Bronchial epithelial cell (primary cell): ENCODE measurements around the gene PMP22. TPM values are rescaled to one million over a fixed set of nuclear protein-coding genes. Genes with fewer than 3 reads are reported as not detected.
A peak's percentile ranks its signal among the peaks of the same experiment; 100 is the strongest.

ENCODE experiments used
- DNase-seq: peaks from one replicate; pipeline ENCODE4 v3.0.0-alpha.2; 2010; ENCODE audit warnings: low read depth
- FAIRE-seq: peaks from 2 replicates; lab custom pipeline; 2011; peaks lifted over from hg19 to GRCh38; lab: Jason Lieb, UNC
- H3K27me3 ChIP-seq: 2 replicates; pipeline ENCODE4 v1.5.1; 2011; ENCODE audit warnings: low read length; ENCODE audit not compliant: control insufficient read depth, insufficient read depth
- H3K36me3 ChIP-seq: 2 replicates; pipeline ENCODE4 v1.5.1; 2011; ENCODE audit warnings: low read length; ENCODE audit not compliant: control insufficient read depth, insufficient read depth
- H3K4me3 ChIP-seq: 2 replicates; pipeline ENCODE4 v1.5.1; 2011; ENCODE audit warnings: mild to moderate bottlenecking, low read depth, low read length, control low read depth
- total RNA-seq: library from RNA; depleted of rRNA; stranded (reverse); fragments of >200 nt; gene quantifications from 2 replicates; pipeline ENCODE4 v1.2.1, GENCODE V29; 2014
- TF ChIP-seq, protein P1 (sequence below): IDR thresholded peaks from 2 replicates; pipeline ENCODE4 v1.5.1; 2011; ENCODE audit warnings: mild to moderate bottlenecking, moderate library complexity, low read length, control low read depth, inconsistent platforms; ENCODE audit not compliant: insufficient read depth, severe bottlenecking

Gene PMP22
- total RNA-seq, 1 donor from 2014 or later: 2.6 TPM

- no peak for FAIRE-seq
Observed at GRCh38 chr17:15303851-15304250, 38.7 kb upstream of the PMP22 start.

DNA sequence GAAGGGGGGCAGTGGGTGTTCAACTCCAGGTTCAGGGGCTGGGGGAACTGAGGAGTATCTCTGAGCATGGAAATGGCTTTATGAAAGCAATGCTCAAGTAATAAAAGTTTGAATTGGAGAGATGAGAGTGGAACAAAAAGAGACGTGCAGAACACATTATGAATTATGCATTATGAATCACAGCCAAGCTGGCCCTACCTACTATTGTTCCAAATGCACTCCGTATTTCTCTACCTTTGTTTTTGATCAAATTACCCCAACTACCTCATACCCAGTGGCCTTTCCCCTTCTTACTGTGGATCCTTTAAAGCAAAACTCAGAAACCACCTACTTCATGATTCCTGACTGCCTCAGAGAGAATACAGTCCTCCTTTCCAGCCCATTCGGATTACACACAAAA lies 38.1 kb upstream of the PMP22 start:
- no peaks in the 10 kb centered on the region for H3K27me3 ChIP-seq
- TF ChIP-seq, protein P1, sequence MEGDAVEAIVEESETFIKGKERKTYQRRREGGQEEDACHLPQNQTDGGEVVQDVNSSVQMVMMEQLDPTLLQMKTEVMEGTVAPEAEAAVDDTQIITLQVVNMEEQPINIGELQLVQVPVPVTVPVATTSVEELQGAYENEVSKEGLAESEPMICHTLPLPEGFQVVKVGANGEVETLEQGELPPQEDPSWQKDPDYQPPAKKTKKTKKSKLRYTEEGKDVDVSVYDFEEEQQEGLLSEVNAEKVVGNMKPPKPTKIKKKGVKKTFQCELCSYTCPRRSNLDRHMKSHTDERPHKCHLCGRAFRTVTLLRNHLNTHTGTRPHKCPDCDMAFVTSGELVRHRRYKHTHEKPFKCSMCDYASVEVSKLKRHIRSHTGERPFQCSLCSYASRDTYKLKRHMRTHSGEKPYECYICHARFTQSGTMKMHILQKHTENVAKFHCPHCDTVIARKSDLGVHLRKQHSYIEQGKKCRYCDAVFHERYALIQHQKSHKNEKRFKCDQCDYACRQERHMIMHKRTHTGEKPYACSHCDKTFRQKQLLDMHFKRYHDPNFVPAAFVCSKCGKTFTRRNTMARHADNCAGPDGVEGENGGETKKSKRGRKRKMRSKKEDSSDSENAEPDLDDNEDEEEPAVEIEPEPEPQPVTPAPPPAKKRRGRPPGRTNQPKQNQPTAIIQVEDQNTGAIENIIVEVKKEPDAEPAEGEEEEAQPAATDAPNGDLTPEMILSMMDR: no peak
- FAIRE-seq (no peak), DNase-seq (no peak)
- H3K36me3 ChIP-seq: no peaks in the 10 kb centered on the region
- no peak overlapping the region for H3K4me3 ChIP-seq

More at GRCh38 chr17:15303851-15304250, 38.7 kb upstream of the PMP22 start:
- no peaks in the 10 kb centered on the region for H3K36me3 ChIP-seq
- TF ChIP-seq, protein P1: no peak
- H3K4me3 ChIP-seq: no peak overlapping the region
- DNase-seq: no peak
- H3K27me3 ChIP-seq: no peaks in the 10 kb centered on the region

DNA sequence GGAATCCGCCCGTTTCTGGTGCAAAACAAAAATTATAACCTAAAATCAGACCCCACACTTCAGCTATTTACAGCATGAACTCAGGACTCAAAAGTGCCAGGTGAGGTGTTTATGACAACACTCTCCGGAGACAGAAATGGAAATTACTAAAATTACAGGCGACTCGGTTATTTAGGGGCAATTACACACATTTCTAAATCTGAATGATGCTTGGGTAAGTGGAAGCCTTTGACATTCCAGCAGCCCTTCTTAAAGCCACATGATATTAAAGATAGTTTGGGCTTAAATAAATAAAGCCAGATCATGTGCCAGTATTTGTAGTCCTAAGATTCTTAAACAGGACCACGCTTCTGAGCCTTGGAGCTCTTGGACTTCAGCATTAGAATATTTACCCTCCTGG lies 36.7 kb upstream of the PMP22 start:
- no peak for FAIRE-seq
- TF ChIP-seq, protein P1: no peak

GRCh38 chr17:15298176-15298575 lies 33.0 kb upstream of the PMP22 start:
- FAIRE-seq: peak; percentile 86

More for the DNA sequence above, 36.7 kb upstream of the PMP22 start:
- H3K27me3 ChIP-seq: no peaks in the 10 kb centered on the region
- no peak for DNase-seq
- H3K36me3 ChIP-seq: no peaks in the 10 kb centered on the region
- no peak overlapping the region for H3K4me3 ChIP-seq

DNA sequence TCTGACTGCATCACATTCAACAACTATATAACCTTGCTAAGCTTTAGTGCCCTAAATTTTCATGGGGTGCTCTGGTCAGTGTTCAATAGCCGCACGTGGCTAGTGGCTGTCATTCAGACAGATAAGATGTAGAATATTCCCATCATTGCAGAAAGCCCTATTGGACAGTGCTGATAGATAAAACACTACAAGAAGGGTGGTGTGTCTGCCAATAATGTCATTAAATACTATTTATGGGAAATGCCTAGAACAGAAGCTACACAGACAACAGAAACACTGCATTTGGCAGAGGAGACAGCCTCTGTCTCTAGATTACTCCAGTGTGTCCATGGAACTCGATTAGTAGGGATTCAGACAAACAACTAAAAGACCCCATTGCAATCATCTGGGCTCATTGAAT lies 28.4 kb upstream of the PMP22 start:
- TF ChIP-seq, protein P1: no peak
- DNase-seq (no peak), FAIRE-seq (no peak)
- no peaks in the 10 kb centered on the region for H3K36me3 ChIP-seq
- no peak overlapping the region for H3K4me3 ChIP-seq
- no peaks in the 10 kb centered on the region for H3K27me3 ChIP-seq

More at GRCh38 chr17:15298176-15298575, 33.0 kb upstream of the PMP22 start:
- no peaks in the 10 kb centered on the region for H3K36me3 ChIP-seq
- TF ChIP-seq, protein P1: no peak
- H3K4me3 ChIP-seq: no peak overlapping the region
- peak; percentile 29 for DNase-seq
- no peaks in the 10 kb centered on the region for H3K27me3 ChIP-seq
